A549 (cell line): ENCODE data around the gene OSGEP. TPM values are rescaled to one million over a fixed set of nuclear protein-coding genes. Genes with fewer than 3 reads are reported as not detected.

Experiments
- ATAC-seq, 2 experiments: fragments of 200-7000 bp in 1 of 2; fragments of >200 bp in 1 of 2; cut with Nextera tagmentation in 1 of 2; cut with Tn5 transposase in 1 of 2; 3 replicates each; pipeline versions ENCODE4 v1.8.0 to v1.9.1; 2018 to 2020; ENCODE audit warnings: mild to moderate bottlenecking in 1 of 2, moderate library complexity in 1 of 2
- CTCF ChIA-PET: fragments of 300-600 bp; sonication (Branson Sonifier 250); formaldehyde crosslinking; extraction: SDS; loops from one replicate; lab custom pipeline; 2021; ENCODE audit warnings: antibody characterized with exemption, inconsistent platforms; lab: Yijun Ruan, JAX
- POLR2A ChIA-PET: fragments of 350-600 bp; formaldehyde crosslinking; extraction: SDS; loops from one replicate; lab custom pipeline; 2021; ENCODE audit warnings: antibody characterized with exemption, inconsistent platforms; lab: Yijun Ruan, JAX
- DNase-seq, 2 experiments: peaks; one replicate each; pipeline versions ENCODE4 v3.0.0 to v3.0.0-alpha.2; 2011 to 2016; ENCODE audit warnings: low read depth in 1 of 2, low spot score in 1 of 2
- FAIRE-seq: peaks from 2 replicates; lab custom pipeline; 2011; peaks lifted over from hg19 to GRCh38; lab: Jason Lieb, UNC
- H3K27ac ChIP-seq, 2 experiments: fragments of >200 bp; sonication (Bioruptor Twin); formaldehyde crosslinking; 3 replicates each; pipeline ENCODE4 v1.5.1; 2016 to 2017
- H3K4me1 ChIP-seq: fragments of >200 bp; sonication (Bioruptor Twin); formaldehyde crosslinking; 3 replicates; pipeline ENCODE4 v1.6.1; 2016
- H3K4me2 ChIP-seq: fragments of >200 bp; sonication (Bioruptor Twin); formaldehyde crosslinking; 3 replicates; pipeline ENCODE4 v1.6.1; 2016
- H3K4me3 ChIP-seq: fragments of >200 bp; sonication (Bioruptor Twin); formaldehyde crosslinking; 3 replicates; pipeline ENCODE4 v1.5.1; 2016
- H3K9me3 ChIP-seq: fragments of >200 bp; sonication (Bioruptor Twin); formaldehyde crosslinking; 3 replicates; pipeline ENCODE4 v1.6.1; 2016
- ATOH8 ChIP-seq: fragments of 250-450 bp; sonication (Bioruptor Pico); IDR thresholded peaks from 2 replicates; pipeline ENCODE4 v1.5.0; 2020; ENCODE audit warnings: low read depth, mild to moderate bottlenecking, moderate library complexity
- CHD4 ChIP-seq: fragments of 200-600 bp; sonication (generic); IDR thresholded peaks from 2 replicates; pipeline ENCODE4 v1.6.1; 2016; ENCODE audit warnings: antibody characterized with exemption, mild to moderate bottlenecking, borderline replicate concordance
- E2F6 ChIP-seq: IDR thresholded peaks from 2 replicates; pipeline ENCODE4 v1.6.1; 2012; ENCODE audit warnings: low read depth, borderline replicate concordance
- ELK1 ChIP-seq: fragments of 150-350 bp; IDR thresholded peaks from 2 replicates; pipeline ENCODE4 v1.6.1; 2014; ENCODE audit warnings: low read depth, mild to moderate bottlenecking, low read length
- EP300 ChIP-seq, 2 experiments: fragments of >200 bp; sonication (Bioruptor Twin); formaldehyde crosslinking; IDR thresholded peaks; 2 replicates in 1 of 2; 3 replicates in 1 of 2; pipeline ENCODE4 v1.6.1; 2016 to 2017
- GATA3 ChIP-seq: IDR thresholded peaks from 2 replicates; pipeline ENCODE4 v1.6.1; 2012; ENCODE audit warnings: borderline replicate concordance
- HEYL ChIP-seq: fragments of 250-450 bp; sonication (Bioruptor Pico); IDR thresholded peaks from 2 replicates; pipeline ENCODE4 v1.8.0; 2021; ENCODE audit warnings: mild to moderate bottlenecking, moderate library complexity
- HOXA7 ChIP-seq: fragments of 250-450 bp; sonication (Bioruptor Pico); IDR thresholded peaks from 2 replicates; pipeline ENCODE4 v1.5.0; 2020; ENCODE audit warnings: mild to moderate bottlenecking, moderate library complexity
- HOXB13 ChIP-seq: fragments of 250-450 bp; sonication (Bioruptor Pico); IDR thresholded peaks from 2 replicates; pipeline ENCODE4 v1.5.0; 2020; ENCODE audit warnings: low read depth, mild to moderate bottlenecking, moderate library complexity
- JUNB ChIP-seq: fragments of >200 bp; sonication (Bioruptor Twin); formaldehyde crosslinking; IDR thresholded peaks from 2 replicates; pipeline ENCODE4 v1.6.1; 2016
- KDM5A ChIP-seq: fragments of 200-600 bp; sonication (generic); IDR thresholded peaks from 2 replicates; pipeline ENCODE4 v1.6.1; 2016; ENCODE audit warnings: antibody characterized with exemption, mild to moderate bottlenecking
- MAFK ChIP-seq: fragments of 450-650 bp; IDR thresholded peaks from 2 replicates; pipeline ENCODE4 v1.6.1; 2014; ENCODE audit not compliant: partially characterized antibody
- MYC ChIP-seq: IDR thresholded peaks from 2 replicates; pipeline ENCODE4 v1.6.1; 2012; ENCODE audit warnings: mild to moderate bottlenecking, inconsistent platforms, low read length, improper control_type of control experiment, borderline replicate concordance
- NR3C1 ChIP-seq: fragments of >200 bp; sonication (Bioruptor Twin); formaldehyde crosslinking; IDR thresholded peaks from 3 replicates; pipeline ENCODE4 v1.6.1; 2017
- PBX3 ChIP-seq: IDR thresholded peaks from 2 replicates; pipeline ENCODE4 v1.6.1; 2012
- POLR2AphosphoS2 ChIP-seq: conservative IDR thresholded peaks from 2 replicates; pipeline ENCODE4 v1.6.1; 2012; ENCODE audit warnings: low read length, improper control_type of control experiment, inconsistent platforms
- RARB ChIP-seq: fragments of 250-450 bp; sonication (Bioruptor Pico); IDR thresholded peaks from 2 replicates; pipeline ENCODE4 v1.8.0; 2021; ENCODE audit warnings: mild to moderate bottlenecking, moderate library complexity
- RCOR1 ChIP-seq: fragments of 150-350 bp; IDR thresholded peaks from 2 replicates; pipeline ENCODE4 v1.6.1; 2014; ENCODE audit warnings: antibody characterized with exemption, low read length, low read depth
- USF2 ChIP-seq: fragments of 450-650 bp; IDR thresholded peaks from 2 replicates; pipeline ENCODE4 v1.6.1; 2014; ENCODE audit warnings: antibody characterized with exemption
- ZC3H11A ChIP-seq: fragments of 450-650 bp; IDR thresholded peaks from 2 replicates; pipeline ENCODE4 v1.6.1; 2014; ENCODE audit warnings: antibody characterized with exemption, mild to moderate bottlenecking
- ZFP36 ChIP-seq: fragments of 450-650 bp; IDR thresholded peaks from 2 replicates; pipeline ENCODE4 v1.6.1; 2014; ENCODE audit warnings: borderline replicate concordance; ENCODE audit not compliant: partially characterized antibody
- WGBS: methylation state at CpG from one replicate; pipeline ENCODE4 v1.1.6; 2017; ENCODE audit errors: missing lambda C conversion rate; 5-methylcytosine and 5-hydroxymethylcytosine counted together
- polyA plus RNA-seq, 4 experiments: library from polyadenylated mRNA; depleted of rRNA in 3 of 4; stranded (reverse); fragments of >200 nt; fragmentation: RNase III in 1 of 4; extraction: RNeasy Plus Mini Kit Qiagen cat#74134 plus additional on column Dnase treatment in 1 of 4; gene quantifications; 2 replicates in 3 of 4; 3 replicates in 1 of 4; pipeline ENCODE4 v1.2.3, GENCODE V29; 2011 to 2017

The OSGEP gene
- polyA plus RNA-seq, 2 of the 4 experiments (the other 2 are of a cell fraction) = 30.4 to 33.2 TPM

- WGBS = 30% methylated on average over 6 of the region's 6 CpGs
- no peaks in the 10 kb centered on the region for H3K4me1 ChIP-seq
- no peak overlapping the region for H3K4me2 ChIP-seq
- H3K4me3 ChIP-seq = no peak overlapping the region
- TF ChIP-seq USF2 (no peak), MYC (no peak), ZC3H11A (no peak), HOXB13 (CRISPR knock-in tag) (no peak), E2F6 (no peak), CHD4 (no peak), JUNB (no peak), EP300 (IDR thresholded peaks at IDR 0.05) (no peak), ZFP36 (no peak), PBX3 (no peak), HEYL (no peak), MAFK (no peak), RCOR1 (no peak), GATA3 (no peak), RARB (CRISPR knock-in tag) (no peak), KDM5A (no peak), POLR2AphosphoS2 (no peak), HOXA7 (CRISPR knock-in tag) (no peak), ATOH8 (CRISPR knock-in tag) (no peak), ELK1 (no peak)
- no peaks in the 10 kb centered on the region for H3K9me3 ChIP-seq
- 0 out of 6 replicates have a peak, but pooled peaks of 1 of the 2 experiments have one; percentile 13 for ATAC-seq
- CTCF ChIA-PET = interaction anchor here (0.7 to 1.8 kb wide), 2 partner anchors 73 to 481 kb away, joined by 3 to 4 read pairs; no protein-coding TSS in a partner anchor
- DNase-seq = no peak
- POLR2A ChIA-PET = interaction anchor here (0.6 kb wide), 1 partner anchor 11 kb away, joined by 3 read pairs; no protein-coding TSS in a partner anchor
- FAIRE-seq = no peak
- no peak overlapping the region for H3K27ac ChIP-seq
These were observed 34.7 kb upstream of the OSGEP start for GRCh38 chr14:20489093-20489994.

GRCh38 chr14:20487396-20487725, 32.7 kb upstream of the OSGEP start:
- Histone ChIP-seq H3K4me3 (no peak overlapping the region), H3K4me1 (no peaks in the 10 kb centered on the region), H3K27ac (no peak overlapping the region), H3K4me2 (no peak overlapping the region), H3K9me3 (no peaks in the 10 kb centered on the region)
- ChIA-PET CTCF (interaction anchor here (1.0 to 1.2 kb wide), 3 partner anchors 17 to 160 kb away, joined by 3 read pairs; no protein-coding TSS in a partner anchor), POLR2A (no interaction called here)
- TF ChIP-seq NR3C1 = no peak
- no peak for FAIRE-seq
- DNase-seq = no peak
- no peak for ATAC-seq
